Head of caudate nucleus (tissue), 42 donors: Measurements from ENCODE around the gene ASCC1.
"Not testable (repeated sequence)": the region's sequence is repeated elsewhere in the genome, so short reads cannot be mapped to it uniquely, and the experiment has no call there.

ENCODE experiments used
- DNase-seq, 42 donors: peaks; one replicate each; pipeline versions ENCODE4 v3.0.0 to v3.0.0-alpha.2; 2020 to 2021; ENCODE audit warnings: mixed read lengths in 7 of 42
- intact Hi-C: fragments of 100-400 bp; cut with DNase I; formaldehyde crosslinking; loops from one replicate; pipeline ENCODE4 v1.15.0; 2022

Gene ASCC1

DNA sequence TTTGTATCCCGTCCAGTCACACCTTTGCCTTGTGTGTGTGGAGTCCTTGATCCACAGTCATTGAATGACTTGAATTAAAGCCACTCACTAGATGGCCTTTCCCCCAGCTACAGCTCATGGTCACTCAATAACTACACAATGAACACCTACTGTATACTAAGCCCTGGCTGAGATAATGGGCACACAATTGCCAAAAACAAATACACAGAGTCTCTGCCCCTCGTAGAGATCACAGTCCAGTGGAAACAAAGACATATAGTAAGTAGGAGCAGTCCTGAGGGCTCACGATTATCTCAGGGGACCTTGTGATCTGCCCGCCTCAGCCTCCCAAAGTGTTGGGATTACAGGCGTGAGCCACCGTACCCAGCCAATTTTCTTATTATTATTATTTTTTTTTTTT is 35.6 kb upstream of the ASCC1 start:
- intact Hi-C loops = no loop called here
- DNase-seq = no peak

DNA sequence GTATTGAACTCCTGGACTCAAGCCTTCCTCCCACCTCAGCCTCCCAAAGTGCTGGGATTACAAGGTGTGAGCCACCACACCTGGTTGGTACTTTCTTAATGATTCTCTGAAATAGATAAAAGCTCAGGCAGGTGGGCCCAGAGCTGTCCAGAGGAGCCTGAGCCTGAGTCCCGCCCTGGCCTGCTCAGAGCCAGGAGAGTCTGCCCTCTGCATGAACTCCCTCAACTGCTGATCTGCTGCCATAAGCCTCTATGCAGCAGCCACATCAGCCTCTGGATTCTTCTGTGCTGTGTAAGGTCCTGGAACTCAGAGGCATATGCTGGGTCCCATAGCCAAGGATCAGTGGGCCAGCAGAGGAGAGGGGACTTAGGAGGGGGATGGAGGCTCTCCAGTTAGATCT is 34.6 kb upstream of the ASCC1 start:
- DNase-seq = peak in 1 of 42 donors; percentile 26
- intact Hi-C loops = no loop called here

DNA sequence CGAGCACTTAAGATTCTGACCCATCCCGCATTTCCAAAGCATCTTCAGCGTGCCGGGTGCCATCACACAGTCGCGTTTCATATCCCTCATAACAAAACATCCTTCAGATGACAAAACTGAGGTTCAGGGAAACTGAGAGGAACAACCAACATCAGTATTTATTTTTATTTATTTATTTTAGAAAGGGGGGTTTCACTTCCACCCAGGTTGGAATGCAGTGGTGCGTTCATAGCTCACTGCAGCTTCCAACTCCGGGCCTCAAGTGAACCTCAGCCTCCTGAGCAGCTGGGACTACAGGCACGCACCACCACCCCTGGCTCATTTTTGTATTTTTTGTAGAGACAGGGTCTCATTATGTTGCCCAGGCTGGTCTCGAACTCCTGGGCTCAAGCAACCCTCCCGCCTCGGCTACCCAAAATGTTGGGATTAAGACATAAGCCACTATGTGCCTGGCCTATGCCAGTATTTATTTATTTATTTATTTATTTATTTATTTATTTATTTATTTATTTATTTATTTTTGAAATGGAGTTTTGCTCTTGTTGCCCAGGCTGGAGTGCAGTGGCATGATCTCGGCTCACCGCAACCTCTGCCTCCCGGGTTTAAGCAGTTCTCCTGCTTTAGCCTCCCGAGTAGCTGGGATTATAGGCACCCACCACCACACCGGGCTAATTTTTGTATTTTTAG is 33.2 kb upstream of the ASCC1 start:
- peak in 1 of 42 donors; percentile 19 for DNase-seq
- intact Hi-C loops = not testable (repeated sequence)

DNA sequence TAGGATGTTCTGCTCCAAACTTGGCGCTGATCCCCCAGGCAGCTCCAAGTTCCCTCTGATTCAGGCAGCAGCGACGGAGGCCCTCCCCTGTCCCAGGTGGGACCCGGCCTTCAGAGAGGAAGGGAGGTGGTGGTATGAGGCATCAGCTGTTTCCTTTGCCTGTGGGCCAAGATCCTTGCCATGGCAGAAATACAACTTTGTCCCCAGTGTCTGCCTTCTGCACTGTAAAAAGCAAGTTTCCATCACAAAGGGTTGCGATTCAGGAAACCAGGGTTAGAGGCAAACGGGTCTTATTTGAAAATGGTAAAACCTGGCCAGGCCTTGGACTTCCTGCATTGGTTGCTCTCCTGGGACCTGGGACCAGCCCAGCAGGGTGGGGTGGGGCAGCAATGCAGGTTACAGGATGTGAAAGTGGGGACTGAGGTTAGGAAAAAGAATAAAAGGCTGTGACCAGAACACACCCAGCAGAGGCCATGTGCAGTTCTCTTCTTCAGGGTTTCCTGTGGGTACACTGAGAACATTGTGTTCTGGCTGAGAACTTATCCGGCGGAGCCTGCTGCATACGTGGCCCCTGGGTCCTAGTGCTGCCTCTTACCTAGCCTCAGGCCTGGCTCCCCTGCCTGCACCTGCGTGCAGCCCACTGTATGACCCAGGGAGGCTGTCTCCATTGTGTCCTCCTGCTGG is 32.5 kb upstream of the ASCC1 start:
- intact Hi-C loops = no loop called here
- peak; percentile 68 to 94 (median 84) for DNase-seq

DNA sequence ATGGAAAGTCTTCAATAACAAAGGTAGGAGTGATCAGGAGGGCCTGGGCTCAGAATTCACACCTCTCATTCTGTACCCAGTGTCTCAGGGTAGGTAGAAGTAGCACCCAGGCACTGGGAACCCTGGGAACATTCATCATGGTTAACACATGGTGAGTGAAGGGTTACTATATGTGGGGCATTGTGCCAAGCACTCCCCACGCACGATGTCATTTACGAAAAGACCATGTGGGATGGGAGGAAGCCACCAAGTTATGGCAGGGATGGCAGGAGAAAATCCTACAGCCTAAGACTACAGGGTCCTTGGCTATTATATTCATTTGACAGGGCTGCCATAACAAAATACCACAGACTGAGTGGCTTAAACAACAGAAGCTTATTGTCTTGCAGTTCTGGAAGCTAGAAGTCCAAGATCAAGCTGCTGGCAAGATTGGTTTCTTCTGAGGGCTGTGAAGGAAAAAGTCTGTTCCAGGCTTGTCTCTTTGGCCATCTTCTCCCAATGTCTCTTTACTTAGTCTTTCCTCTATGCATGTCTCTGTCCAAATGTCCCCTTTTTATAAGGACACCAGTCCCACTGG is 30.0 kb upstream of the ASCC1 start:
- peak in 1 of 42 donors; percentile 28 for DNase-seq
- intact Hi-C loops = no loop called here

DNA sequence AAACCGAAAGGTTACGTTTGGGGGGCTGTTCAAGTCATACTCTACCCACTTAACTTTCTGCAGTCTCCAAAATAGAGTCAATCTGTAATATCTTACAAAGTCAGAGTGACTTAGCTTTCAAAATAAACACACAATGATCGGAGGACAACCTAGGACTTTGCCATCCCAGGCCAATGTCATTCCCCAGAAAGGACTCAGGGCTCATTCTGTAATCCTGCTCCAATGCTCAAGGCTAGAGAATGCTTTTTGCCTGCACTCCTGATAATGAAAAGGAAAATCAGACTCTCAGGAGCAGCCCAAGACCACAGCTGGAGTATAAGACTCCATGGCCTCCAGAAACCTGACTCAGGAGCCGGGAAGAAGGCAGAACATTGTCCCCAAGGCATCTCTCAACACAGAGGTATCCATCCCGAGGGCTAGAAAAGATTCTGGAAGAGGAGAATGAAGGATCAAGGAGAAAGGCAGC is 28.5 kb upstream of the ASCC1 start:
- peak in 1 of 42 donors; percentile 1 for DNase-seq
- intact Hi-C loops = no loop called here

DNA sequence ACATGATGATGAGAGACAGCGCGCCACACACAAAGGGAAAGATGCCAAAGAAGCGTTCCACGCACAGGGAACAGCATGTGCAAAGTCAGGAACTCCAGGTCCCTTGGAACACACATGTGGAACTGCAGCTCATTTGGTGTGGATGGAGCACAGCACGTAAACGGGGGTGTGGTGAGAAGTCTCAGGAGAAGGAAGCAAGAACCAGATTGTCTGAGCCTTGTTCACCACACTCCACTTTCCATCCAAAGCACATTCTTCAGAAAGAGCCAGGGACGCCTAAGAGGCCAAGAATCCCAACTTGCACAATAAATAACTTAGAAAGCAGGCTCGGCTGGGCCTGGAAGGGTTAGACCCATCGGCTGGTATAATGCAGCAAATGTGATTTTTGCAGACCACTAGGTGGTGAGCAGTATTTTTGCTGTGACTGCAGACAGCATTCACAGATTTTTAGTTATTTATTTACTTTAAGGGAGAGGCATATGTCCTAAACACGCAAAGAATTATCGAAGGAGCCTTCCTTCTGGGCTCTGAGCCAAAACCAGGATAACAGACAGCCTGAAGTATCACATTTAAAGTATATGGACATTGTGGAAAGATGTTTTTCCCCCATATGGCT is 27.9 kb upstream of the ASCC1 start:
- intact Hi-C loops = no loop called here
- DNase-seq = peak in 5 of 42 donors; percentile 23 to 60 (median 32)

DNA sequence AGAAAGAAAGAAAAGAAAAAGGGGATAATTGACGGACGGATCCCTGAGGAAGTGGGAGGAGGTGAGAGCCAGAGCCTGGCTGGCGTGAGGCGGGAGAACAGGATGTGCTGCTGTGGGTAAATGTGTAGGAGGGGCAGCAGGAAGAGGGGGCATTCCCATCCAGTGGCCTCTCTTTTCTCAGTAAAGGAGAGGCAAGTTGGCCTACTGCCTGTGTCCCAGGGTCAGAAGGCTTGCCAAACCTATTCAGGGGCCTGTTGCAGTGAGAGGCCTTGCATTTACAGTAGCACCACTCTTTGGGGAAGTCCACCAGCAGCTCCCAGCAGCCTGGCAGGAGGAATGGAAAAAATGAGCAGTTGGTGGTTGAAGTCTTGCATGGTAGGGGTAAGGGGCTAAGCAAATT is 26.6 kb upstream of the ASCC1 start:
- peak in 14 of 42 donors; percentile 22 to 70 (median 44) for DNase-seq
- intact Hi-C loops = no loop called here

DNA sequence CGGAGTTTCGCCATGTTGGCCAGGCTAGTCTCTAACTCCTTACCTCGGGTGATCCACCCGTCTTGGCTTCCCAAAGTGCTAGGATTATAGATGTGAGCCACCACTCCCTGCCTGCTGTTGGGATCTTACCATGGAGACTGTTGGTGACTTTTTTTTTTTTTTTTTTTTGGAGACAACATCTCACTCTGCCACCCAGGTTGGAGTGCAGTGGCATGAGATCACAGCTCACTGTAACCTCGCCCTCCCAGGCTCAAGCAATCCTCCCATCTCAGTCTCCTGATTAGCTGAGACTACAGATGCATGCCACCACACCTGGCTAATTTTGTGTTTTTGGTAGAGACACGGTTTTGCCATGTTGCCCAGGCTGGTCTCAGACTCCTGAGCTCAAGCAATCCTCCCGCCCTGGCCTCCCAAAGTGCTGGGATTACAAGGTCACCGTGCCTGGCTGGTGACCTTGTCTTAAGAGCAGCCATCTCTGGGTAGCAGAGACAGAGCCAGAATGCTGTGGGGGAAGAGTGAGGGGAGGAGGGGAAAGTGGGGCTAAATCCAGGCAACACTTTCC is 25.7 kb upstream of the ASCC1 start:
- intact Hi-C loops = no loop called here
- peak in 1 of 42 donors; percentile 14 for DNase-seq

DNA sequence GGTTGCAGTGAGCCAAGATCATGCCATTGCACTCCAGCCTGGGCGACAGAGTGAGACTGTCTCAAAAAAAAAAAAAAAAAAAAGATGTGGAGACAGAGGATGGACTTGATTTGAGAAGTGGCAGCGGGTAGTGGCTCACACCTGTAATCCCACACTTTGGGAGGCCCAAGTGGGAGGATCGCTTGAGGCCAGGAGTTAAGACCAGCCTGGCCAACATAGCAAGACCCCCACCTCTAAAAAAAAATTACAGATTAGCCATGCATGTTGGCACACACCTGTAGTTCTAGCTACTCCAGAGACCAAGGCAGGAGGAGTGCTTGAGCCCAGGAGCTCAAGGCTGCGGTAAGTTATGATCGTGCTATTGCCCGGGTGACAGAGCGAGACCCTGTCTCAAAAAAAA is 24.3 kb upstream of the ASCC1 start:
- intact Hi-C loops = no loop called here

DNA sequence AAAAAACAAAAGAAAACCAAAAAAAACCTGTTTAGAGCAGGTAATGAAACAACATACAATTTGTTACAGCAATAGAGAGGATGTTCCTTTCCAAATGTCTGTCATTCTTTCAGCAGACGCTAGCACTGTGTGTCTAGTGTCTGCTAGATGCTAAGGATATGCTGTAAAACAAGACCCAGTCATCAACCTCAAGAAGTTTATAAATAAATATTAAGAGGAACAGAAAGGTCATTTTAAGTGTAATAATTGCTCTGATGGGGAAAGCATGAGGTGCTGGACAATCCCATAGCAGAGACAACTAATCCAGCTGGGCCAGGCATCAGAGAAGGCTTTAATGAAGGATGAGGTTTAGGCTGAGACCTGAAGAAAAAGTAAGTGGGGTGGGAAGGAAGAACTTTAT is 23.3 kb upstream of the ASCC1 start:
- intact Hi-C loops = no loop called here
- DNase-seq = no peak

More for the DNA sequence above, 24.3 kb upstream of the ASCC1 start:
- peak in 1 of 42 donors; percentile 1 for DNase-seq

DNA sequence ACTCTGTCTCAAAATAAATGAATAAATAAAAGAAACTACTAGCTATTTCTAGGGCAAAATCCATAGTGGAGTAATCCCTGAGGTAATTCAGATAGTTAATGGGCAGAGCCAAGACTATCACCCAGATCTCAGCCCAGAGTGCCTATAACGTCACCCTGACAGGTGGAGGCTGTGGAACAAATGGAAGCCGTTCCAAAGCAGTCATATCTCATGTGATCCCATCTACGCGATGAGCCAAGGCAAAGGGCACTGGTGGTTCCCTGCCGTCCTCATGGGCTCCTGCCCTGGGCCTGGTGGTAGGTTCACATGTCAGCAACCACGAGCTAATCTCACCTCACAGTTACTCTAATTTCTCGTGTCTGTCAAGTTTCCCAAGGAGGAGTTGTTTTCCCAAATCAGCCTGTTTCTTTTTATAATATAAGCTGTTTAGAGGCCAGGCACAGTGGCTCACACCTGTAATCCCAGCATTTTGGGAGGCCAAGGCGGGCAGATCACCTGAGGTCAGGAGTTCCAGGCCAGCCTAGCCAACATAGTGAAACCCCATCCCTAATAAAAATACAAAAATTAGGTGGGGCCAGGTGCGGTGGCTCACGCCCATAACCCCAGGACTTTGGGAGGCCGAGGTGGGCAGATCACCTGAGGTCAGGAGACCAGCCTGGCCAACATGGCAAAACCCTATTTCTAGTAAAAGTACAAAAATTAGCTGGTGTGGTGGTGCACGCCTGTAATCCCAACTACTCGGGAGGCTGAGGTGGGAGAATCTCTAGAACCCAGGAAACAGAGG is 22.5 kb upstream of the ASCC1 start:
- no peak for DNase-seq
- intact Hi-C loops = no loop called here

DNA sequence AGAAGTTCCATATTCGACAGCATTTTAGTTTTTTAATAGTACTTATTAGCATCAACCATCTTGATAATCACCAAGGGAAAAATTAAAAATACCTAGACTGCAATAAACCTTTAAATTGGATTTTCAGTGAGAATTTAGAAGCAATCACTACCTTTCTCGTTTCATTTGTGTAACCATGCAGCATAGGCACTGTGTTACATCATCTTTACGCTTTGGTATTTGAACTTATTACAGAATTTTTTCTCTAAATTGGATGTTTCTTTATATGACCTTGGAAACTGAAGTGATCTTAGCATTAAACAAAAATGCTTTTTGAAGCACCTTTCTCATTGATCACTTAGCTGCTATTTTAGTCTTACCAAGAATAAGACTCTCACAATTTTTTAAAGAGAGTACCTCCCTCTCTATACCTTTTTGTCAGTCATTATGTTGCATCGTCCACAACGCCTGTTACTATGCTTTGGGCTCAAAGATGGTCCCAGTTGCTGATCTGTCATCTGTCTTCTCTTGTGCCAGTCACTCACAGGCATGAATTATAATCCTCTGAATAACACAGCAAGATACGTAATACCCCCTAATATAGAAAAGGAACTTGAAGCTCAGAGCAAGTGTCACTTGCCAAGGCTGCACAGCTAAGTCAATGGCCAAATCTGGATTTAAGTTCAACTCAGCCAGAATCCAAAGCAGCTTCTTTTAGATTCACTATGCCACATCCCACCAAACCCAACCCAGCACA is 19.6 kb upstream of the ASCC1 start:
- intact Hi-C loops = no loop called here
- DNase-seq = peak in 1 of 42 donors; percentile 7

DNA sequence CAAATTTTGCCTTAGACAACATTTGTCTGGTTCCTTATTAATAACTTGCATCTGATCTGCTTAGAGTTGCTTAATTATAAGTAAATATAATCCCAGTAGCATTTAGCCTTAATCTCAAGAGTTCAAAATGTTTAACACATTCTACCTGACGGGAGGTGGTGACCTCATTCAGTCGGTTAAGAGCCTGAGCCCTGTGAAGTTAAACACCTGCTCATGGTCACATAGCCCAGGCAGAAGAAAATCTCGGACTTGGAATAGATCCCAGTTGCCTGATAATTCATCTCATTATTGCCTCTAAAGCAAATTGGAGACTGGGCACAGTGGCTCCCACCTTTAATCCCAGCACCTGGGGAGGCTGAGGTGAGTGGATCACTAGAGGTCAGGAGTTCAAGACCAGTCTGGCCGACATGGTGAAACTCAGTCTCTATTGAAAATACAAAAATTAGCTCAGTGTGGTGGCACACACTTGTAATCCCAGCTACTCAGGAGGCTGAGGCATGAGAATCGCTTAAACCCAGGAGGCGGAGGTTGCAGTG is 18.6 kb upstream of the ASCC1 start:
- intact Hi-C loops = no loop called here
- peak in 1 of 42 donors; percentile 4 for DNase-seq

DNA sequence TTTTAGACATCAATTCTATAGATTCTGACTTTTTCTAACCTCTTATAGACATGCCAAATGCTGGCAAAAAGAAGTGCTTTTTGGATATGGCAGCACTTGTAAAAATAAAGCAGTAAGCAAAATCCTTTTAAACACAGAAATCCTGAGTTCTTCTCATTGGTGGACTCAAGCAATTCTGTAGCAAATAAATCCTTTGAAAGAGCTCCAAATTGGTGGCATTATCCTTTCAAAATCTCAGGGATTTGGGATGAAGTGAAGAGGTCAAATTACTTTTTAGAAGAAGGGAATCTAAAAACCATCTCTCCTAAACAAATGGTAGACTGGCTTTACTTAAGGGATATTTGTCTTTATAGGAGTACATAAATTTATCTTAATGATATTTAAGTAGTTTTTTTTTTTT is 17.5 kb upstream of the ASCC1 start:
- intact Hi-C loops = no loop called here
- no peak for DNase-seq

DNA sequence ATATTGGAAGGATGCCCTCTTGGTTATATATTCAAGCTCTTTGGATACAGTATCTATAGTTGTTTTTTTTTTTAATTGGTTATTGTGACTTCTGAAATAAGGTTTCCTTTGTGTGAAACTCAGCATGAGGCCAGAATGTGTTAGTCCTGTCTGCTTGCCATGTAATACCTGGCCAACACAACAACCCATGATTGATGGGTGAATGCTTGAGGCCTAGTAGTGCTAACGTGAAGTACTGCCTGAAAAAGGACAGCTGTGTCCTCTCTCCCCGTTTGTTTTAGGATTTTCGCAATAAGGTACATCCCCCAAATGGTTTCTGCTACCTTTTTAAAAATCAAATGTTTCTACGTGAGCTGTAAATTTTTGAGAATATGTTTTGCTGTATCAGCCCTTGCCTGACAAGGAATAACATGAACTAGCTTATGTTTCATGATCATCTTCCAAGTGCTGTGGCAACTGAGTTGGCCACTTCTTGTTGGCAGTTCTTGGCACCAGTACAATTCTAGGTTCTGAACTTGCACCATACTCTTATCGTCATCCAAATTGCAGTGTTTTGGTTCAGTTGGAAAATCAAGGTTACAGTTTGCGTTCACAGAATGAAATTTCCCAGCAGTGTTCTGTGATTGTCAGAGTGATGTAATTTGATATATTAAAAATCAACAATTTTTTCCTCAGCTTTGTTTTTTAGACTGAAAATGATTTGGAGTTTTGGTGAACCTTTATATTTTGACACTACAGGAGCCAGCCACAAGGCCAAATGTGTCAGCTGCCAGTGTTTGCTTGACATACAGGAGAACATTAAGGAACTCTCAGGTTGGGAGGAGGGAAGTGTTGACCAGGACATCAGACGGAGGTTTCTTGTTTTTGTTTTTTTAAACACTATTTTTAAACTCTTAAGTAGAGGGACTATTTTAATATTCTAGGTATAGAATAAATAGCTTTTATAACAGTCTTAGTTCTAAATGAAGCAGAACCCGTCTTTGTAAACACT is 13.5 kb upstream of the ASCC1 start:
- intact Hi-C loops = no loop called here
- peak in 2 of 42 donors; percentile 1 to 15 for DNase-seq

DNA sequence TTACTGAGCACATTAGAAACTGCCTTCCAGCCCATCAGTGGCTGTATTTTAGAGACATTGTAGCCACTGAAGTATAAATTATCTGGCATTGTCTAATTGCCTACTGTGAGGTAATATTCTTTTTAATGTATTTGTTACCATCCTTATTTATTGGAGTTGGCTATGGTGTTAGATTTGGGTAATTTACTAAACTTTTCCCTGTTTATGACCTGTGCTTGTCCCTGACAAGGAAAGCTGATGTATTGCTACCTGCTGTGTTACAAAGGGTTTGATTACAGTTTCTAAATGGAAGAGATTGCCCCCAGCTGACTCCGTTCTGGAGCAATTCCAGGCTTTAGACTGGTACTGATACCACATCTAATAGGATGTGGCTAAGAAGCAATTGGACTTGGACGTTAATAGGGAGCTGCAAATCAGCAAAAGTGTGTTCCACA is 12.3 kb upstream of the ASCC1 start:
- peak in 2 of 42 donors; percentile 8 to 22 for DNase-seq
- intact Hi-C loops = no loop called here
